ENCODE results near the gene LEFTY1. TPM values are rescaled to one million over a fixed set of nuclear protein-coding genes. Genes with fewer than 3 reads are reported as not detected.

LEFTY1 gene
- total and polyA plus RNA-seq, 9 of the 15 experiments (the other 6 are each of a cell fraction or from before 2014, with no cell fraction given), result 0.07 to 0.24 (median 0.17) TPM; not detected in 5

DNA sequence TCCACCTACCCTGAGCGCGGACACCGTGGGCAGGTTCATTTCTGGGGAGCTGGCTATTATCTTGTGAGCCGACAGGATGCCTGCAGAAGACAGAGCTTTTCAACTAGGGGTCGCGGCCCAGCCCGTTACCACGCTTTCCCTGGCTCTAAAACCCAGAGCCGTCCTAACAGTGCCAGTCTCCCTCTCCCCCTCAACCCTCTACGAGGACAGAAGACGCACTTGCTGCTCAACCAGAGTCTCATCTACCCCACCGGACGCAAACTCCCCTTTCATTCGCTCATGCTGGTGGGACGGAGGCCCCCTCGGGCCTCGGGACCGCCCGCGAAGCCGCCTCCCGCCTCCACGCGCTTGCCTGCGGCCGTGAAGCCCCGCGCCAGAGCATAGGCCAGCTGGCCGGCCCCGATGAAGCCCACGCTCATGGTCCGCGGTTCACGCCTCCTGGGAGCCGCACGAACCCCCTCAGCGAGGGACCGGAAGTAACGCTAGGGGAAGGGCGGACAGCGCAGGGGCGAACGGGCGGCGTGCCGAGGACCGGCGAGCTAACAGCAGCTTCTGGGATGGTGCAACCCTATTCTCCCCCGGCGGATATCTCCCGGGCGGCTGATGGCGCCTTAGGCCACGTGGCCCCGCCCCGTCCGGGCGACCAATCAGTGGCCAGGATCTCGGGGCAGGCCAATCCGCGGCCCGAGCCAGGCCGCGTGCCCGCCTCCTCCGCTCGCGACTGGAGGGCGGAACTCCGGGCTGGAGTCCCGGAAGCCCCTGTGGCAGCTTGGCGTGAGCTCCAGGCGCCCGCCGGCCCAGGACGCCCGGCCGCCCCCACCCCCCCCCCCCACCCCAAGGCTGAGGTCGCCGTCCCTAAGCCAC, 35.0 kb upstream of the LEFTY1 start, which contains the start of gene PYCR2 (continued):
- TF ChIP-seq, protein P1, sequence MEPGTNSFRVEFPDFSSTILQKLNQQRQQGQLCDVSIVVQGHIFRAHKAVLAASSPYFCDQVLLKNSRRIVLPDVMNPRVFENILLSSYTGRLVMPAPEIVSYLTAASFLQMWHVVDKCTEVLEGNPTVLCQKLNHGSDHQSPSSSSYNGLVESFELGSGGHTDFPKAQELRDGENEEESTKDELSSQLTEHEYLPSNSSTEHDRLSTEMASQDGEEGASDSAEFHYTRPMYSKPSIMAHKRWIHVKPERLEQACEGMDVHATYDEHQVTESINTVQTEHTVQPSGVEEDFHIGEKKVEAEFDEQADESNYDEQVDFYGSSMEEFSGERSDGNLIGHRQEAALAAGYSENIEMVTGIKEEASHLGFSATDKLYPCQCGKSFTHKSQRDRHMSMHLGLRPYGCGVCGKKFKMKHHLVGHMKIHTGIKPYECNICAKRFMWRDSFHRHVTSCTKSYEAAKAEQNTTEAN (CRISPR knock-in tag; IDR thresholded peaks at IDR 0.05), result no peak
- TF ChIP-seq ASH1L (IDR thresholded peaks at IDR 0.05; ENCODE audit: borderline replicate concordance, low read depth, partially characterized antibody), result peak; percentile 90
- TF ChIP-seq NUFIP1 (IDR thresholded peaks at IDR 0.05; ENCODE audit: partially characterized antibody), result no peak
- TF ChIP-seq SOX6 (IDR thresholded peaks at IDR 0.05), result 0 out of 2 replicates have a peak, but pooled peaks have one; percentile 29
- TF ChIP-seq ZNF121 (CRISPR knock-in tag; conservative IDR thresholded peaks at IDR 0.05), result no peak
- TF ChIP-seq HNRNPL (IDR thresholded peaks at IDR 0.05; ENCODE audit: low read depth, low read length), result peak; percentile 75; the same call in 1 of the 2 replicates
- no peak for TF ChIP-seq CEBPZ (IDR thresholded peaks at IDR 0.05; ENCODE audit: borderline replicate concordance, low read depth, low read length)
- TF ChIP-seq, protein P2, sequence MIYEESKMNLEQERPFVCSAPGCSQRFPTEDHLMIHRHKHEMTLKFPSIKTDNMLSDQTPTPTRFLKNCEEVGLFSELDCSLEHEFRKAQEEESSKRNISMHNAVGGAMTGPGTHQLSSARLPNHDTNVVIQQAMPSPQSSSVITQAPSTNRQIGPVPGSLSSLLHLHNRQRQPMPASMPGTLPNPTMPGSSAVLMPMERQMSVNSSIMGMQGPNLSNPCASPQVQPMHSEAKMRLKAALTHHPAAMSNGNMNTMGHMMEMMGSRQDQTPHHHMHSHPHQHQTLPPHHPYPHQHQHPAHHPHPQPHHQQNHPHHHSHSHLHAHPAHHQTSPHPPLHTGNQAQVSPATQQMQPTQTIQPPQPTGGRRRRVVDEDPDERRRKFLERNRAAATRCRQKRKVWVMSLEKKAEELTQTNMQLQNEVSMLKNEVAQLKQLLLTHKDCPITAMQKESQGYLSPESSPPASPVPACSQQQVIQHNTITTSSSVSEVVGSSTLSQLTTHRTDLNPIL (CRISPR knock-in tag; IDR thresholded peaks at IDR 0.05), result no peak
- TF ChIP-seq PTBP1 (IDR thresholded peaks at IDR 0.05; ENCODE audit: low read depth, low read length), result no peak
- TF ChIP-seq, protein P3, sequence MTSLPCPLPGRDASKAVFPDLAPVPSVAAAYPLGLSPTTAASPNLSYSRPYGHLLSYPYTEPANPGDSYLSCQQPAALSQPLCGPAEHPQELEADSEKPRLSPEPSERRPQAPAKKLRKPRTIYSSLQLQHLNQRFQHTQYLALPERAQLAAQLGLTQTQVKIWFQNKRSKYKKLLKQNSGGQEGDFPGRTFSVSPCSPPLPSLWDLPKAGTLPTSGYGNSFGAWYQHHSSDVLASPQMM (CRISPR knock-in tag; IDR thresholded peaks at IDR 0.05), result no peak
- no peak for TF ChIP-seq ZNF780A (CRISPR knock-in tag; IDR thresholded peaks at IDR 0.05)
- TF ChIP-seq ZFPM2 (CRISPR knock-in tag; IDR thresholded peaks at IDR 0.05), result no peak
- no peak for TF ChIP-seq NFE2L1 (tag; IDR thresholded peaks at IDR 0.05; ENCODE audit: borderline replicate concordance, low read depth)
- TF ChIP-seq ZNF436 (CRISPR knock-in tag; IDR thresholded peaks at IDR 0.05), result no peak
- TF ChIP-seq RBBP5 (IDR thresholded peaks at IDR 0.05; ENCODE audit: borderline replicate concordance, insufficient read depth, low read length, poor library complexity, severe bottlenecking), result peak; percentile 94

Measured in K562 (cell line).